ENCODE results near the gene TAS2R39. TPM values are rescaled to one million over a fixed set of nuclear protein-coding genes. Genes with fewer than 3 reads are reported as not detected.
"Not testable (repeated sequence)": the region's sequence is repeated elsewhere in the genome, so short reads cannot be mapped to it uniquely, and the experiment has no call there.

The TAS2R39 gene
- total RNA-seq = not detected

- Mint-ChIP-seq H3K4me3 (no peak within 1 kb of the TSS), H3K4me1 (no peaks in the 10 kb centered on the region)
Observed at GRCh38 chr7:143183024-143183423, at the start of gene TAS2R39. Gene TAS2R39 (plus strand): TSS chr7:143183419. CDS start chr7:143183419, 0 bp downstream.

GRCh38 chr7:143147070-143147469, 36.1 kb upstream of the TAS2R39 start:
- no peaks in the 10 kb centered on the region for H3K36me3 Mint-ChIP-seq (ENCODE audit: low read depth)
- no peak for ATAC-seq (replicated peaks)
- no peaks in the 10 kb centered on the region for H3K4me1 Mint-ChIP-seq
- H3K9me3 Mint-ChIP-seq = peaks cover 7% of the 10 kb centered on the region
- no peak overlapping the region for H3K27ac Mint-ChIP-seq
- peaks cover 27% of the 10 kb centered on the region for H3K27me3 Mint-ChIP-seq
- no peak overlapping the region for H3K4me3 Mint-ChIP-seq

More at GRCh38 chr7:143183024-143183423, at the start of gene TAS2R39:
- Mint-ChIP-seq H3K27ac (no peak within 1 kb of the TSS), H3K36me3 (ENCODE audit: low read depth) (no peaks in the 10 kb centered on the region), H3K27me3 (peaks cover 26% of the 10 kb centered on the region), H3K9me3 (peaks cover 2% of the 10 kb centered on the region)
- no peak for ATAC-seq (replicated peaks)

GRCh38 chr7:143148050-143148449, 35.2 kb upstream of the TAS2R39 start:
- no peak overlapping the region for H3K4me3 Mint-ChIP-seq
- no peak for ATAC-seq (replicated peaks)
- peaks cover 27% of the 10 kb centered on the region for H3K27me3 Mint-ChIP-seq
- H3K9me3 Mint-ChIP-seq = peaks cover 7% of the 10 kb centered on the region
- no peaks in the 10 kb centered on the region for H3K36me3 Mint-ChIP-seq (ENCODE audit: low read depth)
- no peak overlapping the region for H3K27ac Mint-ChIP-seq
- H3K4me1 Mint-ChIP-seq = no peaks in the 10 kb centered on the region

- peaks cover 7% of the 10 kb centered on the region for H3K9me3 Mint-ChIP-seq
- no peak overlapping the region for H3K27ac Mint-ChIP-seq
- H3K27me3 Mint-ChIP-seq = peaks cover 25% of the 10 kb centered on the region
- H3K36me3 Mint-ChIP-seq (ENCODE audit: low read depth) = no peaks in the 10 kb centered on the region
- no peak for ATAC-seq (replicated peaks)
- no peak overlapping the region for H3K4me3 Mint-ChIP-seq
- no peaks in the 10 kb centered on the region for H3K4me1 Mint-ChIP-seq
Observed at GRCh38 chr7:143148651-143149050, 34.6 kb upstream of the TAS2R39 start.

- not testable (repeated sequence) for H3K4me1 Mint-ChIP-seq; H3K4me3 Mint-ChIP-seq; H3K27ac Mint-ChIP-seq; ATAC-seq (replicated peaks); H3K9me3 Mint-ChIP-seq; H3K36me3 Mint-ChIP-seq (ENCODE audit: low read depth)
- H3K27me3 Mint-ChIP-seq = peaks cover 16% of the 10 kb centered on the region
Observed at GRCh38 chr7:143150696-143151095, 32.5 kb upstream of the TAS2R39 start.

GRCh38 chr7:143158617-143159016, 24.6 kb upstream of the TAS2R39 start:
- not testable (repeated sequence) for H3K4me3 Mint-ChIP-seq; H3K9me3 Mint-ChIP-seq; H3K27me3 Mint-ChIP-seq; H3K4me1 Mint-ChIP-seq; ATAC-seq (replicated peaks); H3K27ac Mint-ChIP-seq; H3K36me3 Mint-ChIP-seq (ENCODE audit: low read depth)

- no peak for ATAC-seq (replicated peaks)
- Mint-ChIP-seq H3K4me1 (no peaks in the 10 kb centered on the region), H3K36me3 (ENCODE audit: low read depth) (no peaks in the 10 kb centered on the region), H3K27me3 (peaks cover 16% of the 10 kb centered on the region), H3K9me3 (no peaks in the 10 kb centered on the region), H3K27ac (no peak overlapping the region), H3K4me3 (no peak overlapping the region)
Observed at GRCh38 chr7:143171697-143172096, 11.5 kb upstream of the TAS2R39 start.

- no peaks in the 10 kb centered on the region for H3K36me3 Mint-ChIP-seq (ENCODE audit: low read depth)
- no peaks in the 10 kb centered on the region for H3K4me1 Mint-ChIP-seq
- H3K9me3 Mint-ChIP-seq = no peaks in the 10 kb centered on the region
- H3K4me3 Mint-ChIP-seq = no peak overlapping the region
- ATAC-seq (replicated peaks) = no peak
- H3K27me3 Mint-ChIP-seq = peaks cover 13% of the 10 kb centered on the region
- no peak overlapping the region for H3K27ac Mint-ChIP-seq
Observed at GRCh38 chr7:143172354-143172753, 10.9 kb upstream of the TAS2R39 start.

GRCh38 chr7:143176128-143176527, 7.1 kb upstream of the TAS2R39 start:
- no peaks in the 10 kb centered on the region for H3K36me3 Mint-ChIP-seq (ENCODE audit: low read depth)

GRCh38 chr7:143177374-143178119, 5.7 kb upstream of the TAS2R39 start:
- Mint-ChIP-seq H3K27ac (no peak overlapping the region), H3K36me3 (ENCODE audit: low read depth) (no peaks in the 10 kb centered on the region), H3K27me3 (peaks cover 8% of the 10 kb centered on the region), H3K9me3 (peaks cover 4% of the 10 kb centered on the region), H3K4me1 (no peaks in the 10 kb centered on the region), H3K4me3 (no peak overlapping the region)
- ATAC-seq (replicated peaks) = no peak

More at GRCh38 chr7:143176128-143176527, 7.1 kb upstream of the TAS2R39 start:
- H3K9me3 Mint-ChIP-seq = peaks cover 4% of the 10 kb centered on the region
- H3K4me1 Mint-ChIP-seq = no peaks in the 10 kb centered on the region
- ATAC-seq (replicated peaks) = no peak
- H3K27me3 Mint-ChIP-seq = peaks cover 6% of the 10 kb centered on the region
- H3K4me3 Mint-ChIP-seq = no peak overlapping the region
- H3K27ac Mint-ChIP-seq = no peak overlapping the region

GRCh38 chr7:143180771-143181170, 2.4 kb upstream of the TAS2R39 start:
- not testable (repeated sequence) for H3K4me1 Mint-ChIP-seq; H3K4me3 Mint-ChIP-seq; H3K27ac Mint-ChIP-seq; H3K9me3 Mint-ChIP-seq; ATAC-seq (replicated peaks); H3K36me3 Mint-ChIP-seq (ENCODE audit: low read depth)
- peaks cover 18% of the 10 kb centered on the region for H3K27me3 Mint-ChIP-seq

GRCh38 chr7:143181349-143181748, 1.9 kb upstream of the TAS2R39 start:
- Mint-ChIP-seq H3K9me3 (peaks cover 4% of the 10 kb centered on the region), H3K4me1 (no peaks in the 10 kb centered on the region)

GRCh38 chr7:143185551-143185950, 2.3 kb downstream of the TAS2R39 start:
- no peaks in the 10 kb centered on the region for H3K4me1 Mint-ChIP-seq
- no peak overlapping the region for H3K27ac Mint-ChIP-seq
- no peak overlapping the region for H3K4me3 Mint-ChIP-seq
- no peaks in the 10 kb centered on the region for H3K9me3 Mint-ChIP-seq
- peaks cover 23% of the 10 kb centered on the region for H3K27me3 Mint-ChIP-seq
- no peaks in the 10 kb centered on the region for H3K36me3 Mint-ChIP-seq (ENCODE audit: low read depth)
- no peak for ATAC-seq (replicated peaks)

More at GRCh38 chr7:143181349-143181748, 1.9 kb upstream of the TAS2R39 start:
- Mint-ChIP-seq H3K4me3 (no peak overlapping the region), H3K27ac (no peak overlapping the region), H3K27me3 (peaks cover 22% of the 10 kb centered on the region), H3K36me3 (ENCODE audit: low read depth) (no peaks in the 10 kb centered on the region)
- no peak for ATAC-seq (replicated peaks)

GRCh38 chr7:143188994-143189393, 5.8 kb downstream of the TAS2R39 start:
- Mint-ChIP-seq H3K27ac (no peak overlapping the region), H3K4me1 (no peaks in the 10 kb centered on the region), H3K4me3 (no peak overlapping the region), H3K36me3 (ENCODE audit: low read depth) (no peaks in the 10 kb centered on the region), H3K27me3 (peaks cover 15% of the 10 kb centered on the region), H3K9me3 (no peaks in the 10 kb centered on the region)
- no peak for ATAC-seq (replicated peaks)

- ATAC-seq (replicated peaks) = no peak
- no peaks in the 10 kb centered on the region for H3K4me1 Mint-ChIP-seq
- H3K27ac Mint-ChIP-seq = no peak overlapping the region
Observed at GRCh38 chr7:143193880-143194279, 10.7 kb downstream of the TAS2R39 start.

More at GRCh38 chr7:143193880-143194279, 10.7 kb downstream of the TAS2R39 start:
- Mint-ChIP-seq H3K27me3 (peaks cover 17% of the 10 kb centered on the region), H3K36me3 (ENCODE audit: low read depth) (no peaks in the 10 kb centered on the region), H3K4me3 (no peak overlapping the region), H3K9me3 (no peaks in the 10 kb centered on the region)
